ENCODE results near the gene ITPR1. TPM values are rescaled to one million over a fixed set of nuclear protein-coding genes. Genes with fewer than 3 reads are reported as not detected.

ITPR1 gene
- polyA plus RNA-seq, 2 of the 4 experiments (the other 2 are of a cell fraction), result 2.8 to 9.6 TPM

- WGBS (ENCODE audit: missing lambda C conversion rate), result 70% methylated on average over 4 of the region's 4 CpGs
- FAIRE-seq, result no peak
These were observed 55.2 kb downstream of the ITPR1 start for GRCh38 chr3:4548356-4548755.

GRCh38 chr3:4548780-4549179 is 55.6 kb downstream of the ITPR1 start:
- ATAC-seq, result no peak
- POLR2A ChIA-PET, result no interaction called here
- no peak for DNase-seq (ENCODE audit: low read depth in 1 of 2, low spot score in 1 of 2)
- no peaks in the 10 kb centered on the region for H3K9me3 ChIP-seq
- TF ChIP-seq RCOR1 (IDR thresholded peaks at IDR 0.05; ENCODE audit: low read depth, low read length), result no peak
- no peak for TF ChIP-seq BCL3 (IDR thresholded peaks at IDR 0.05)
- TF ChIP-seq PBX3 (IDR thresholded peaks at IDR 0.05), result no peak
- no peak for TF ChIP-seq TFCP2L1 (CRISPR knock-in tag; IDR thresholded peaks at IDR 0.05)
- TF ChIP-seq RNF2 (IDR thresholded peaks at IDR 0.05; ENCODE audit: borderline replicate concordance, low read depth), result no peak
- no peak for TF ChIP-seq RARB (CRISPR knock-in tag; IDR thresholded peaks at IDR 0.05)
- TF ChIP-seq RAD21 (conservative IDR thresholded peaks at IDR 0.05 in 1 of 2, IDR thresholded peaks at IDR 0.05 in 1 of 2), result no peak
- no peak for TF ChIP-seq ZC3H11A (IDR thresholded peaks at IDR 0.05)
- no peak for TF ChIP-seq CBX2 (IDR thresholded peaks at IDR 0.05; ENCODE audit: borderline replicate concordance, low read depth)
- no peak for TF ChIP-seq CHD4 (IDR thresholded peaks at IDR 0.05; ENCODE audit: borderline replicate concordance)
- TF ChIP-seq SMC3 (IDR thresholded peaks at IDR 0.05), result no peak
- no peak for TF ChIP-seq HEYL (CRISPR knock-in tag; IDR thresholded peaks at IDR 0.05)
- no peak overlapping the region for H3K4me3 ChIP-seq
- FAIRE-seq, result no peak
- CTCF ChIA-PET, result no interaction called here
- no peak overlapping the region for H3K27ac ChIP-seq
- H3K4me1 ChIP-seq, result no peaks in the 10 kb centered on the region
- 86% methylated on average over 2 of the region's 2 CpGs for WGBS (ENCODE audit: missing lambda C conversion rate)
- H3K4me2 ChIP-seq, result no peak overlapping the region

More at GRCh38 chr3:4548356-4548755, 55.2 kb downstream of the ITPR1 start:
- ATAC-seq (no peak), DNase-seq (ENCODE audit: low read depth in 1 of 2, low spot score in 1 of 2) (no peak)
- no peak overlapping the region for H3K4me2 ChIP-seq
- H3K4me1 ChIP-seq, result no peaks in the 10 kb centered on the region
- H3K27ac ChIP-seq, result no peak overlapping the region
- no peak overlapping the region for H3K4me3 ChIP-seq
- POLR2A ChIA-PET, result no interaction called here
- H3K9me3 ChIP-seq, result no peaks in the 10 kb centered on the region
- TF ChIP-seq RARB (CRISPR knock-in tag; IDR thresholded peaks at IDR 0.05), result no peak
- no peak for TF ChIP-seq TP53 (CRISPR knock-in tag; IDR thresholded peaks at IDR 0.05)
- no peak for TF ChIP-seq NR3C1 (IDR thresholded peaks at IDR 0.05)
- TF ChIP-seq ZNF302 (CRISPR knock-in tag; IDR thresholded peaks at IDR 0.05), result no peak
- no peak for TF ChIP-seq HOXB5 (CRISPR knock-in tag; IDR thresholded peaks at IDR 0.05)
- no peak for TF ChIP-seq RCOR1 (IDR thresholded peaks at IDR 0.05; ENCODE audit: low read depth, low read length)
- no peak for TF ChIP-seq BCL3 (IDR thresholded peaks at IDR 0.05)
- TF ChIP-seq FOXS1 (CRISPR knock-in tag; IDR thresholded peaks at IDR 0.05), result no peak
- no peak for TF ChIP-seq POLR2A (IDR thresholded peaks at IDR 0.05; ENCODE audit: low read length)
- no peak for TF ChIP-seq MYC (IDR thresholded peaks at IDR 0.05; ENCODE audit: borderline replicate concordance, low read length)
- TF ChIP-seq ZSCAN20 (CRISPR knock-in tag; IDR thresholded peaks at IDR 0.05), result no peak
- no peak for TF ChIP-seq ESRRA (IDR thresholded peaks at IDR 0.05; ENCODE audit: borderline replicate concordance, low read length)
- CTCF ChIA-PET, result no interaction called here

GRCh38 chr3:4549896-4550295 is 56.7 kb downstream of the ITPR1 start:
- Histone ChIP-seq H3K9me3 (no peaks in the 10 kb centered on the region), H3K27ac (no peak overlapping the region), H3K4me3 (no peak overlapping the region), H3K4me1 (no peaks in the 10 kb centered on the region), H3K4me2 (no peak overlapping the region)
- WGBS (ENCODE audit: missing lambda C conversion rate), result 68% methylated on average over 4 of the region's 4 CpGs
- no peak for DNase-seq (ENCODE audit: low read depth in 1 of 2, low spot score in 1 of 2)
- ChIA-PET CTCF (no interaction called here), POLR2A (no interaction called here)
- no peak for ATAC-seq
- FAIRE-seq, result no peak
- TF ChIP-seq RNF2 (IDR thresholded peaks at IDR 0.05; ENCODE audit: borderline replicate concordance, low read depth), result no peak
- TF ChIP-seq HOXB5 (CRISPR knock-in tag; IDR thresholded peaks at IDR 0.05), result no peak
- no peak for TF ChIP-seq ZFP36 (IDR thresholded peaks at IDR 0.05; ENCODE audit: borderline replicate concordance, partially characterized antibody)
- TF ChIP-seq MYC (IDR thresholded peaks at IDR 0.05; ENCODE audit: borderline replicate concordance, low read length), result no peak
- TF ChIP-seq JUNB (IDR thresholded peaks at IDR 0.05), result no peak
- TF ChIP-seq TFCP2L1 (CRISPR knock-in tag; IDR thresholded peaks at IDR 0.05), result no peak
- TF ChIP-seq ATOH8 (CRISPR knock-in tag; IDR thresholded peaks at IDR 0.05; ENCODE audit: low read depth), result no peak
- TF ChIP-seq USF2 (IDR thresholded peaks at IDR 0.05), result no peak
- TF ChIP-seq TP53 (CRISPR knock-in tag; IDR thresholded peaks at IDR 0.05), result no peak
